Spleen (tissue), 7 donors: Measurements from ENCODE around the gene EFCAB8.

Experiments
- POLR2A ChIP-seq, 3 donors: fragments of 450-650 bp; IDR thresholded peaks; one replicate each; pipeline ENCODE4 v1.5.1; 2017; ENCODE audit warnings: antibody characterized with exemption in 3 of 3, mild to moderate bottlenecking in 1 of 3
- POLR2AphosphoS5 ChIP-seq, 3 donors: sonication (generic); formaldehyde crosslinking; IDR thresholded peaks; one replicate each; pipeline ENCODE4 v1.5.1; 2017; ENCODE audit warnings: antibody characterized with exemption in 3 of 3
- TF ChIP-seq, protein P1 (sequence below), 11 experiments: fragments of 200-600 bp in 7 of 11; fragments of 450-650 bp in 4 of 11; sonication (generic) in 4 of 11; IDR thresholded peaks in 8 of 11; conservative IDR thresholded peaks in 3 of 11; 1 replicate in 7 of 11; 2 replicates in 4 of 11; pipeline versions ENCODE4 v1.4.0 to v1.8.0; 2016 to 2021; ENCODE audit warnings: antibody characterized with exemption in 11 of 11, inconsistent platforms in 4 of 11, mild to moderate bottlenecking in 1 of 11
- donor health status: DM: no; HTN: no; CAD: no; lungs with moderate emphysema.
- donor health status: DM: no; HTN: no; CAD: no.
- donor health status: DM: no; HTN: no; CAD: no.

DNA sequence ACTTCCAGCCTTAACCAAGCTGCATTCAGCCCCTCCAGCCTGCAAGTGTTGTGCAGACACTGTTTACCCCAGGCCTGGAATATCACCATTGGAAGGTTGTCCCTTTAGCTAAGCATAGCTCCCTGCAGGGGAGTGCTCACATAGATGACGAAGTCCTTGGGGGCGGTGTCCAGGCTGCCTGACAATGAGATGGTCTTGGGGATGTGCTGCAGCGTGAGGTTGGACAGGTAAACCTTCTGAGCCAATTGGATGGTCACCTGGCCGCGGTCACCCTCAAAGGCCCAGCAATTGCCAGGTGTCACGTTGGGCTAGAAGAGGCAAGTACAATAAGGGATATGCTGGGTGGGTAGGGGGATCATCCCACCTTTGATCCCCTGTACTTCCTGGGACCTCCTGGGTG, 126.9 kb downstream of the EFCAB8 start:
- TF ChIP-seq, protein P1, sequence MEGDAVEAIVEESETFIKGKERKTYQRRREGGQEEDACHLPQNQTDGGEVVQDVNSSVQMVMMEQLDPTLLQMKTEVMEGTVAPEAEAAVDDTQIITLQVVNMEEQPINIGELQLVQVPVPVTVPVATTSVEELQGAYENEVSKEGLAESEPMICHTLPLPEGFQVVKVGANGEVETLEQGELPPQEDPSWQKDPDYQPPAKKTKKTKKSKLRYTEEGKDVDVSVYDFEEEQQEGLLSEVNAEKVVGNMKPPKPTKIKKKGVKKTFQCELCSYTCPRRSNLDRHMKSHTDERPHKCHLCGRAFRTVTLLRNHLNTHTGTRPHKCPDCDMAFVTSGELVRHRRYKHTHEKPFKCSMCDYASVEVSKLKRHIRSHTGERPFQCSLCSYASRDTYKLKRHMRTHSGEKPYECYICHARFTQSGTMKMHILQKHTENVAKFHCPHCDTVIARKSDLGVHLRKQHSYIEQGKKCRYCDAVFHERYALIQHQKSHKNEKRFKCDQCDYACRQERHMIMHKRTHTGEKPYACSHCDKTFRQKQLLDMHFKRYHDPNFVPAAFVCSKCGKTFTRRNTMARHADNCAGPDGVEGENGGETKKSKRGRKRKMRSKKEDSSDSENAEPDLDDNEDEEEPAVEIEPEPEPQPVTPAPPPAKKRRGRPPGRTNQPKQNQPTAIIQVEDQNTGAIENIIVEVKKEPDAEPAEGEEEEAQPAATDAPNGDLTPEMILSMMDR (IDR thresholded peaks at IDR 0.05 in 8 of 11, conservative IDR thresholded peaks at IDR 0.05 in 3 of 11) = no peak
- TF ChIP-seq POLR2AphosphoS5 (IDR thresholded peaks at IDR 0.05) = no peak
- no peak for TF ChIP-seq POLR2A (IDR thresholded peaks at IDR 0.05)
